Articular chondrocyte of knee joint (primary cell): ENCODE data around the gene LMTK2. TPM values are rescaled to one million over a fixed set of nuclear protein-coding genes. Genes with fewer than 3 reads are reported as not detected.

Source experiments
- total RNA-seq: library from RNA; depleted of rRNA; stranded (reverse); fragments of >200 nt; gene quantifications from 2 replicates; pipeline ENCODE4 v1.2.3, GENCODE V29; 2012

LMTK2 gene
- total RNA-seq = 10.5 and 11.8 TPM in 2 replicates

GRCh38 chr7:98106647-98107312 is at the start of gene LMTK2:
Gene LMTK2, plus strand, starts transcription at chr7:98106862. Its CDS starts 316 bp downstream, at chr7:98107178.

GRCh38 chr7:98211221-98211675 is 104.6 kb downstream of the LMTK2 start, which contains the start of gene BHLHA15:
Gene BHLHA15, plus strand, starts transcription at chr7:98211439. Its CDS starts 871 bp downstream, at chr7:98212310.

GRCh38 chr7:98251601-98252424 is 145.2 kb downstream of the LMTK2 start, which contains the start of gene TECPR1:
Gene TECPR1, minus strand, starts transcription at chr7:98252232. Its CDS starts 6,086 bp downstream, at chr7:98246146.

Other genes starting within 250 kb of the LMTK2 start
- gene ASNS, start 234.5 kb upstream of the LMTK2 start, total RNA-seq = 51.5 and 69.6 TPM in 2 replicates
- not detected in 2 replicates for gene OCM2, start 116.7 kb upstream of the LMTK2 start, total RNA-seq
- 0.26 TPM in 1 of 2 replicates, not detected in the other for gene BHLHA15, start 104.6 kb downstream of the LMTK2 start, total RNA-seq
- gene TECPR1, start 145.4 kb downstream of the LMTK2 start, total RNA-seq = 14.3 and 17.0 TPM in 2 replicates
- 92.4 and 123 TPM in 2 replicates for gene BRI3, start 174.8 kb downstream of the LMTK2 start, total RNA-seq